Stimulated activated CD4-positive, alpha-beta T cell treated with anti-CD3 and anti-CD28 coated beads, Interleukin-15, amount 100 ng/mL, for 24 hours (primary cell): ENCODE data around the gene KDSR.
A peak's percentile ranks its signal among the peaks of the same experiment; 100 is the strongest.

Experiments used
- DNase-seq: peaks from one replicate; pipeline ENCODE4 v3.0.0-alpha.2; 2020

The KDSR gene

DNA sequence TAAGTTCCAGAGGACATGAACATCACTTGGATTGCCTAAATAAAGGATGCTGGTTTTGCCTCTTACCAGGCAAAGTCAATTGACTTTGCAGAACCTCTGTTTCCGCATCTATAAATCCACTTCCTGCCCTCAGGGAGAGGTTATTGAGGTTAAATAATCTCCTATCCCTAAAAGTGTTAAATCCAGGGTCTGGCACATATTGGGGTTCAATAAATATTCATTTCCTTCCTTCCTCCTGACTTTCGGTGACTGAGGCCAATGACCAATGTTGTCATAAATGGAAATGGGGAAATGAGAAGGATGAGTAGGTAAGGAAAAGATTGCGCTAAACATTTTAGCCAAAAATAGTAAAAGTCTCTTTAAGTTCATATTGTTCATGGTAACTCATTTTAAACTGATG, 63.5 kb downstream of the KDSR start:
- DNase-seq, result no peak

- DNase-seq, result peak; percentile 30
Measured at GRCh38 chr18:63302636-63303405, 64.2 kb downstream of the KDSR start.

- no peak for DNase-seq
Measured at GRCh38 chr18:63302220-63302619, 64.8 kb downstream of the KDSR start.

GRCh38 chr18:63301434-63301833, 65.6 kb downstream of the KDSR start:
- no peak for DNase-seq

- peak; percentile 63 for DNase-seq
Measured at GRCh38 chr18:63299837-63300745, 66.9 kb downstream of the KDSR start.

DNA sequence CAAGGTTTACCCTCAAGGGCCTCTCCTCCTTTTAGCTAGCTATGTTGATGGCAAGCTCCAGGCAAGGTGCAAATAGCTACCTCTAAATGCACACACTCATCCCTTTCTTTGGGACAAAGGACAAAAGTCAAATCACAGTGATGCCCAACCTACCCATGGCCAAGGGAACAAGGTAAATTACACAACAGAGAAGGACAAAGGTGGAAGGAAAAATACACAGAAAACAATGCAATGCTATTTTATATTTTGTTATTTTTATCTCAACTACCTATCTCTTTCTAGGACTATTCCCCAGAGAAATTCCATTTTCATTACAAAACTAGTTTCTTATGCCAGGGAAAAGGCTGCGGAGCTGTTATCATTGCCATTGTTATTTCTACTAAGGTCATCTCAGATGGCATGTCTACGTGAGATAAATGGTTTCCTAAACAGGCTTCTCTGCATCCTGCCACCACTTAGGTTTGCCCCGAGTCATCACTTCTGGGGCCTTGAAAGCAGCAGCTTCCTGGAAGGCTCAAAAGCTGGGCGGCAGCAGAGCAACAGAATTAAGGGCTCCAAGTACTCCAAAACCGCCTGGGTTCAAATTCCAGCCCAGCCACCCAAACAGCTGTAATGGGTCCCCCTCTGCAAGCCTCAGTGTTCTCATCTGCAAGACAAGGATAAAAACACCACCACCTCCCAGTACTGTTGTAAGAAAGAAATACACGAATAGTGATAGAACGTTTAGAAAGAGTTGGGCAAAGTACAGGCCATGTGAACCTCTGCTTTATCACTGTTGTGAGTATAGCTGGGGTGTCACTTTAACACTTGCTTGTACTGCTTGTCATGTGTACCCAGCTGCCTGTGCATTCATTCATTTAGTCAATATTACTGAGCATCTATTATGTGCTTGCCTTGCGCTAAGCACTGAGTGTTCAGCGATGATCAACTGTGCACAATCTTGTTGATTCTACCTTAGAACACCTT, 68.3 kb downstream of the KDSR start:
- DNase-seq, result peak; percentile 45

DNA sequence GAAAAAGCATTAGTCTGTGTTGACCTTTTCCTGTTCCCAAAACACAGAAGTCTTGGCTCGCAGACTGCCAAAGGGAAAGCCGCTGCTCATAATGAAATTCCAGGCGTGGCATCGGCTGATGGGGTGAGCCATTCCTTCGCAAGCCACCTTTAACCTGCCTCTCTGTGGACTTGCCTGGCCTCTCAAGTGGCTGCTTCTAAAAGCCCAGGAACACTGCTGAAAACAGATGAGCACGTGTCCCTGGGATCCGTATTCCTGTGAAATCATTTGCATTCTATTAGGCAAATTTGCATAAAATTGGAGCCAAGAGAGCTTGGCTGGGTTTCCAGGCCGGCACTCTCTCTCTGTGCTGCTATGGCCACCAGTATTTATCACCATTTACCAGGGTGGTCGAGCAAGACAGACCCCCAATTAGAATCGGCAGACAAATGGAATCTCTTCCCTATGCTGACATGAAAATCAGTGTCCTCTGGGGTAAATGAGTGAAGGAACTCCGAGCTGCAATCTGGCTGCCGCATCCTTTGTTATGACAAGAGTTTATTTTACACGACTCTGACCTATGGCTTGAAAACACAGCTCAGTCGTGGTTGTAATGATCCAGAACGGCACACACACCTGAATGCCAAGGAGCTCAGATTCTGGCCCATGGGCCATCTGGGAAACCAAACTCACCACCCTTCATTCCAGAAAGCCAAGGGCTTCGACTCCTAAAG, 69.2 kb downstream of the KDSR start:
- DNase-seq, result no peak

DNA sequence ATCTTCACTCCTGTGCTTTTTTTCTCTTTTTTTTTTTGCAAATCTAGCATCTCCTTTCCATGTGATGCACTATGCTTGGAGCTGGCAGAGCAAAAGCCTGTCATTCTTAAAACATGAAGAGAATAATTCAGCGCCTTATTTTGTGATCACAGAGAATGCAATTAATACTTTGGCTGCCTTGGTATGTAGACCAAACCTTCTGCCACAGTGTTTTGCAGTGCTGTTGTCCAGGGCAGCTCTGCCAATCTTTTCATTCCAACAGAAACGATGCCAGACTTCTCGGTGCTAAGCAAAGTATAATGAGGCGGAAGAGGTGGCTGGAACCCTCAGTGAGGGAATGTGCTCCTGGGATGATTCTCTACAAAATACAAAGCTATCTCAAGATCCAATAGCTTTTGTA, 73.1 kb downstream of the KDSR start:
- DNase-seq, result no peak

GRCh38 chr18:63292831-63293683, 73.9 kb downstream of the KDSR start:
- peak; percentile 48 for DNase-seq

DNA sequence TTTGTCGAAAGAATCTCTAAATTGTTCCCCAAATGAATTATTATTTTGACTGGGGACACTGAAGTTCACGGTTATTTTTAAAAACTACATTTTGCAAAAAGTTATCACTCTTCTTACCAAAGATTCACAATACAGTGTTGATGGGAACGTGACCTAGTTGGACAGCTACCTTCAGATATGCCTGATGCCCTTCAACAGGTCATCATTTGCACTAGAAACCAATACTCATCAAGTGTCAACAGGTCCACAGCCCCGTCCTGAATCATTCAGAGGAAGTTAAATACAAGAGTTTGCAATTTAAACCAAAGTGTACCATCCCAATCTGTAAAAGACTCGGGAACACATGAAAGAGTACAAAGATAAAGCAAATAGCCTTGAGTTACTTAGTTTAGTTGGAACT, 75.7 kb downstream of the KDSR start:
- DNase-seq, result no peak

DNA sequence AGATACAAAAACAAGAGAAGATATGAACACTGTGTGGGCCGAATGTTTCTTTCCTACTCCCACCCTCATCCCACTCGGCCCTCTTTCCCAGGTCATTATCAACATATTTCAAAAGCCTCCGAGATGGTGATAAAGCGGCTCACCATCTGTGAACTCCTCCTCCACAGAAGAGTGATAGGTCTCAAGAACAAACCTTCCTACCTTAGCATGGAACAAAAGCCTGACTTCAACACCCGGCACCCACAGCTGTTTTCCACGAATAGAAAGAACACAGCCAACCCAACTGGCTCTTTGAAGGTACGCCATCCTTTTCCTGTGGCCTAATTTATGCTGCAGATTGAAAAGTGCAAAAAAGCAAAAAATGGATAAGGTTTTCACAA, 76.2 kb downstream of the KDSR start:
- DNase-seq, result peak; percentile 50

- no peak for DNase-seq
Measured at GRCh38 chr18:63290166-63290820, 76.7 kb downstream of the KDSR start.

DNA sequence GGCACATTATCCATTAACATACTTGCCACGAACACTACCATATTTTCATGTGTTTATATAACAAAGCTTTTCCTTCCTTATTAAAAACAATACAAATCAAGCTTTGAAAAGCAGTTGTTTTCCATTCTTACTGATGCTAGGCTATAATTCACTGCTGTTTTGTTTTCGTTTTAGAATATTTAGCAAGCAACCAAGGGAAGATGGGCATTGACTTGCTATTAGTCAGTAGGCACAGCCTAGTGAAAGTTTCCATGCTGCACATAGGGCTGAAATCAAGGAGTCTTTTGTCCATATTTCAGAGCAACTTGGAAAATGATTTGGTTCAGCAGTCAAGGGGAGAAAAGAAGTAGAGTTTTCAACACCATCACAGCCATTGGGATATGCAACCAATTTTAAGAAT, 78.7 kb downstream of the KDSR start:
- DNase-seq, result no peak

GRCh38 chr18:63287691-63288220, 79.2 kb downstream of the KDSR start:
- no peak for DNase-seq

GRCh38 chr18:63286926-63287325, 80.1 kb downstream of the KDSR start:
- no peak for DNase-seq

GRCh38 chr18:63284827-63285733, 81.9 kb downstream of the KDSR start:
- DNase-seq, result no peak

- DNase-seq, result no peak
Measured at GRCh38 chr18:63284173-63284799, 82.7 kb downstream of the KDSR start.

- DNase-seq, result no peak
Measured at GRCh38 chr18:63283305-63284094, 83.5 kb downstream of the KDSR start.
